Hepatocyte (in vitro differentiated cells): ENCODE measurements around the gene ATXN1. TPM values are rescaled to one million over a fixed set of nuclear protein-coding genes. Genes with fewer than 3 reads are reported as not detected.

Experiments used
- DNase-seq: peaks from one replicate; pipeline ENCODE4 v3.0.0-alpha.2; 2016; ENCODE audit warnings: low spot score
- H2AFZ ChIP-seq: fragments of 200-600 bp; sonication (generic); 2 replicates; pipeline ENCODE4 v1.6.0; 2016; ENCODE audit warnings: antibody characterized with exemption, mild to moderate bottlenecking
- H3K27ac ChIP-seq: fragments of 200-600 bp; sonication (generic); 2 replicates; pipeline ENCODE4 v1.5.1; 2016; ENCODE audit warnings: mild to moderate bottlenecking
- H3K27me3 ChIP-seq: fragments of 200-600 bp; sonication (generic); 2 replicates; pipeline ENCODE4 v1.6.1; 2016
- H3K36me3 ChIP-seq: fragments of 200-600 bp; sonication (generic); replicated peaks from 2 replicates; pipeline ENCODE4 v1.5.1; 2016; ENCODE audit warnings: low read depth; ENCODE audit not compliant: insufficient read depth
- H3K4me1 ChIP-seq: fragments of 200-600 bp; sonication (generic); 2 replicates; pipeline ENCODE4 v1.5.1; 2016; ENCODE audit warnings: mild to moderate bottlenecking, moderate library complexity; ENCODE audit not compliant: insufficient read depth
- H3K4me2 ChIP-seq: fragments of 200-600 bp; sonication (generic); 2 replicates; pipeline ENCODE4 v1.6.0; 2016
- H3K4me3 ChIP-seq: fragments of 200-600 bp; sonication (generic); 2 replicates; pipeline ENCODE4 v1.5.1; 2016; ENCODE audit warnings: mild to moderate bottlenecking
- H3K79me2 ChIP-seq: fragments of 200-600 bp; sonication (generic); 2 replicates; pipeline ENCODE4 v1.6.0; 2017; ENCODE audit warnings: mild to moderate bottlenecking
- H3K9me2 ChIP-seq: fragments of 200-600 bp; sonication (generic); replicated peaks from 2 replicates; pipeline ENCODE4 v1.6.0; 2017; ENCODE audit warnings: mild to moderate bottlenecking; ENCODE audit not compliant: insufficient read depth
- H3K9me3 ChIP-seq: fragments of 200-600 bp; sonication (generic); 2 replicates; pipeline ENCODE4 v1.5.1; 2016; ENCODE audit warnings: low read depth, mild to moderate bottlenecking
- H4K20me1 ChIP-seq: fragments of 200-600 bp; sonication (generic); 2 replicates; pipeline ENCODE4 v1.6.0; 2016; ENCODE audit warnings: mild to moderate bottlenecking; ENCODE audit not compliant: insufficient read depth, poor library complexity, severe bottlenecking
- CTCF ChIP-seq: fragments of 200-600 bp; sonication (generic); IDR thresholded peaks from 2 replicates; pipeline ENCODE4 v1.5.1; 2016; ENCODE audit warnings: antibody characterized with exemption, mild to moderate bottlenecking; ENCODE audit not compliant: poor library complexity
- EZH2 ChIP-seq: fragments of 200-600 bp; sonication (generic); IDR thresholded peaks from 2 replicates; pipeline ENCODE4 v1.6.1; 2016; ENCODE audit warnings: antibody characterized with exemption, mild to moderate bottlenecking, borderline replicate concordance
- EZH2phosphoT487 ChIP-seq: fragments of 200-600 bp; sonication (generic); IDR thresholded peaks from one replicate; pipeline ENCODE4 v1.6.1; 2018; ENCODE audit warnings: antibody characterized with exemption, mild to moderate bottlenecking, low read depth, moderate library complexity; ENCODE audit not compliant: unreplicated experiment, severe bottlenecking
- WGBS: methylation state at CpG from one replicate; pipeline ENCODE4 v1.1.6; 2016; ENCODE audit warnings: low lambda C conversion rate; ENCODE audit errors: missing lambda C conversion rate; 5-methylcytosine and 5-hydroxymethylcytosine counted together
- polyA plus RNA-seq: library from polyadenylated mRNA; unstranded; fragments of >200 nt; fragmentation: Nextera tagmentation; extraction: Ambion mirVana; gene quantifications from 2 replicates; pipeline ENCODE4 v1.2.1, GENCODE V29; 2016
- total RNA-seq: library from RNA; depleted of rRNA; stranded (reverse); fragments of >200 nt; gene quantifications from 2 replicates; pipeline ENCODE4 v1.2.3, GENCODE V29; 2014

ATXN1 gene
- total and polyA plus RNA-seq, 2 experiments from 2014 or later, result 14.7 to 32.6 TPM

- WGBS, result 31% methylated on average over 1 of the region's 1 CpG
Observed at GRCh38 chr6:16757332-16757731, 3.9 kb downstream of the ATXN1 start.

GRCh38 chr6:16756660-16757255 lies 4.5 kb downstream of the ATXN1 start:
- Histone ChIP-seq H3K4me3 (no peak overlapping the region), H3K9me3 (no peaks in the 10 kb centered on the region), H3K36me3 (no peaks in the 10 kb centered on the region), H3K4me1 (peaks cover 55% of the 10 kb centered on the region), H3K4me2 (peak overlapping the region; percentile 74), H3K79me2 (peaks cover 64% of the 10 kb centered on the region), H4K20me1 (peaks cover 3% of the 10 kb centered on the region), H3K9me2 (no peaks in the 10 kb centered on the region), H3K27me3 (no peaks in the 10 kb centered on the region), H3K27ac (peak overlapping the region; percentile 11), H2AFZ (no peak overlapping the region)
- 63% methylated on average over 5 of the region's 5 CpGs for WGBS
- TF ChIP-seq EZH2phosphoT487, result no peak
- no peak for TF ChIP-seq CTCF
- TF ChIP-seq EZH2, result no peak
- no peak for DNase-seq

More at GRCh38 chr6:16757332-16757731, 3.9 kb downstream of the ATXN1 start:
- DNase-seq, result no peak
- Histone ChIP-seq H3K9me2 (no peaks in the 10 kb centered on the region), H3K4me1 (peaks cover 49% of the 10 kb centered on the region), H3K36me3 (no peaks in the 10 kb centered on the region), H3K9me3 (no peaks in the 10 kb centered on the region), H3K27ac (peak overlapping the region; percentile 11), H4K20me1 (peaks cover 3% of the 10 kb centered on the region), H3K4me3 (no peak overlapping the region), H3K4me2 (peak overlapping the region; percentile 74), H2AFZ (no peak overlapping the region), H3K79me2 (peaks cover 58% of the 10 kb centered on the region), H3K27me3 (no peaks in the 10 kb centered on the region)
- no peak for TF ChIP-seq CTCF
- no peak for TF ChIP-seq EZH2
- TF ChIP-seq EZH2phosphoT487, result no peak

GRCh38 chr6:16755544-16755943 lies 5.7 kb downstream of the ATXN1 start:
- Histone ChIP-seq H3K4me1 (peaks cover 56% of the 10 kb centered on the region), H3K9me3 (no peaks in the 10 kb centered on the region), H3K4me3 (no peak overlapping the region), H3K27me3 (no peaks in the 10 kb centered on the region), H3K9me2 (no peaks in the 10 kb centered on the region), H3K4me2 (peak overlapping the region; percentile 29), H3K27ac (peak overlapping the region; percentile 38), H3K36me3 (no peaks in the 10 kb centered on the region), H3K79me2 (peaks cover 70% of the 10 kb centered on the region), H2AFZ (no peak overlapping the region), H4K20me1 (peaks cover 3% of the 10 kb centered on the region)
- 81% methylated on average over 3 of the region's 3 CpGs for WGBS
- DNase-seq, result no peak
- TF ChIP-seq CTCF, result no peak
- TF ChIP-seq EZH2, result no peak
- TF ChIP-seq EZH2phosphoT487, result no peak

- peak overlapping the region; percentile 29 for H3K4me2 ChIP-seq
- peak overlapping the region; percentile 74 for H3K27ac ChIP-seq
- H4K20me1 ChIP-seq, result peaks cover 3% of the 10 kb centered on the region
- DNase-seq, result peak; percentile 66
- TF ChIP-seq CTCF, result no peak
- TF ChIP-seq EZH2, result no peak
- TF ChIP-seq EZH2phosphoT487, result no peak
- peaks cover 56% of the 10 kb centered on the region for H3K4me1 ChIP-seq
- no peaks in the 10 kb centered on the region for H3K9me2 ChIP-seq
- no peaks in the 10 kb centered on the region for H3K27me3 ChIP-seq
- H3K79me2 ChIP-seq, result peaks cover 77% of the 10 kb centered on the region
- H3K36me3 ChIP-seq, result no peaks in the 10 kb centered on the region
- no peaks in the 10 kb centered on the region for H3K9me3 ChIP-seq
- H2AFZ ChIP-seq, result no peak overlapping the region
- H3K4me3 ChIP-seq, result no peak overlapping the region
Observed at GRCh38 chr6:16754876-16755275, 6.4 kb downstream of the ATXN1 start.
